Measurements from ENCODE around the gene DUS4L.
A peak's percentile ranks its signal among the peaks of the same experiment; 100 is the strongest.

The DUS4L gene

GRCh38 chr7:107597953-107598352 is 34.2 kb downstream of the DUS4L start:
- no peak for DNase-seq (ENCODE audit: low read depth)
- no peak overlapping the region for H3K4me3 ChIP-seq (replicated peaks; ENCODE audit: low read depth, low read length)
- TF ChIP-seq, protein P1, sequence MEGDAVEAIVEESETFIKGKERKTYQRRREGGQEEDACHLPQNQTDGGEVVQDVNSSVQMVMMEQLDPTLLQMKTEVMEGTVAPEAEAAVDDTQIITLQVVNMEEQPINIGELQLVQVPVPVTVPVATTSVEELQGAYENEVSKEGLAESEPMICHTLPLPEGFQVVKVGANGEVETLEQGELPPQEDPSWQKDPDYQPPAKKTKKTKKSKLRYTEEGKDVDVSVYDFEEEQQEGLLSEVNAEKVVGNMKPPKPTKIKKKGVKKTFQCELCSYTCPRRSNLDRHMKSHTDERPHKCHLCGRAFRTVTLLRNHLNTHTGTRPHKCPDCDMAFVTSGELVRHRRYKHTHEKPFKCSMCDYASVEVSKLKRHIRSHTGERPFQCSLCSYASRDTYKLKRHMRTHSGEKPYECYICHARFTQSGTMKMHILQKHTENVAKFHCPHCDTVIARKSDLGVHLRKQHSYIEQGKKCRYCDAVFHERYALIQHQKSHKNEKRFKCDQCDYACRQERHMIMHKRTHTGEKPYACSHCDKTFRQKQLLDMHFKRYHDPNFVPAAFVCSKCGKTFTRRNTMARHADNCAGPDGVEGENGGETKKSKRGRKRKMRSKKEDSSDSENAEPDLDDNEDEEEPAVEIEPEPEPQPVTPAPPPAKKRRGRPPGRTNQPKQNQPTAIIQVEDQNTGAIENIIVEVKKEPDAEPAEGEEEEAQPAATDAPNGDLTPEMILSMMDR (IDR thresholded peaks at IDR 0.05; ENCODE audit: low read length, missing control alignments): no peak

DNA sequence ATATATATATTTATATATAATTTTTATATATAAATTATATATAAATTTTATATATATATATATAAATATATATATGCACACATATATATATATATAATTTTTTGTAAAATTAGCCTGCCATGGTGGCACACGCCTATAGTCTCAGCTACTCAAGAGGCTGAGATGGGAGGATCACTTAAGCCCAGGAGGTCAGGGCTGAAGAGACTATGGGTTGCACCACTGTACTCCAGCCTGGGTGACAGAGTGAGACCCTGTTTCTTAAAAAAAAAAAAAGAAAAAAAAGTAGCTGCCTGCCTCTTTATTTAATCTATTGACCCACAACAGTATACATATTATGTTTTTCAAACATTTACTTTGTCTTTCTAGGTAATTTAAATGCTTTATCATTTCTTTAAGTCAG is 35.5 kb downstream of the DUS4L start:
- no peak overlapping the region for H3K4me3 ChIP-seq (replicated peaks; ENCODE audit: low read depth, low read length)
- DNase-seq (ENCODE audit: low read depth): no peak
- TF ChIP-seq, protein P1 (IDR thresholded peaks at IDR 0.05; ENCODE audit: low read length, missing control alignments): no peak

- no peak overlapping the region for H3K4me3 ChIP-seq (replicated peaks; ENCODE audit: low read depth, low read length)
- DNase-seq (ENCODE audit: low read depth): no peak
- TF ChIP-seq, protein P1 (IDR thresholded peaks at IDR 0.05; ENCODE audit: low read length, missing control alignments): no peak
Measured at GRCh38 chr7:107600816-107601215, 37.0 kb downstream of the DUS4L start.

GRCh38 chr7:107605218-107605815 is 41.5 kb downstream of the DUS4L start:
- no peak for DNase-seq (ENCODE audit: low read depth)
- no peak overlapping the region for H3K4me3 ChIP-seq (replicated peaks; ENCODE audit: low read depth, low read length)
- TF ChIP-seq, protein P1 (IDR thresholded peaks at IDR 0.05; ENCODE audit: low read length, missing control alignments): no peak

DNA sequence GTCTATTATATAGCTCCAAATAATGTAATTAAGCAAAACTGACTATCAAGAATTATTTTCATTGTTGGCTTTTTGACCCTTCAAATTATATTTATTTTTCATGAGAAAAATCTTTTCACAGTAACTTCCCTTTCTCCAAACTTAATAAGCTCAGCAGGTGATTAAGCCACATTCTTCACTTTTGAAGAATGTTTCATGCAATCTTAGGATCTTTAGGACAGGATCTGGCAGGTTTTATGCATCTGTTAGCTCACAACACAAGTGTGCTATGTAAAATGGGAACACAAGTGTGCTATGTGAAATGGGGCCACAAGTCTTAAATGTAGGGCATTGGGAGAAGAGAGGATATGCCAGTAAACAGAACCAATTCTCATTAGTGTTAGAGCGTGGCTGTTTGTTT is 42.5 kb downstream of the DUS4L start:
- no peak overlapping the region for H3K4me3 ChIP-seq (replicated peaks; ENCODE audit: low read depth, low read length)
- no peak for DNase-seq (ENCODE audit: low read depth)
- TF ChIP-seq, protein P1 (IDR thresholded peaks at IDR 0.05; ENCODE audit: low read length, missing control alignments): no peak

DNA sequence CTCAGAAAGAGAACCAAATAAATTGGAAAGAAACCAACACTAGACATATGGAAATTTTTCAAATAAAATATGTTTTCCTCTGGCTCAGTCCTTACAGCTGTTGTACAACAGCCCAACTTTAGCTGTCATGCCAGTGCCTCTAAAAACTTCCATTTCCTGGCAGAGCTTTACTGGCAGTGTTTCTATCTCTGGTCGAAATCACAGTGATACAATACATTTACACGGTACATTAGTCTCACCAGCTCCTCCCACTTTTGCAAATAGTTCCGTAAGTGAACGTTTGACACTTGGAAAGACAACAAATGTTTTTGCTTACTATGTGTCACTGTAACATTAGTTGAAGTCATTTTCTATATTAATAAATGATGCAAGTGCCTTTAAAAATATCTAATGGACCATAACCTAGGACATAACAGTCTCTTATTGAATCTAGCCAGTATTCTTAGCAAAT is 46.1 kb downstream of the DUS4L start:
- no peak overlapping the region for H3K4me3 ChIP-seq (replicated peaks; ENCODE audit: low read depth, low read length)
- DNase-seq (ENCODE audit: low read depth): peak; percentile 63
- TF ChIP-seq, protein P1 (IDR thresholded peaks at IDR 0.05; ENCODE audit: low read length, missing control alignments): no peak

DNA sequence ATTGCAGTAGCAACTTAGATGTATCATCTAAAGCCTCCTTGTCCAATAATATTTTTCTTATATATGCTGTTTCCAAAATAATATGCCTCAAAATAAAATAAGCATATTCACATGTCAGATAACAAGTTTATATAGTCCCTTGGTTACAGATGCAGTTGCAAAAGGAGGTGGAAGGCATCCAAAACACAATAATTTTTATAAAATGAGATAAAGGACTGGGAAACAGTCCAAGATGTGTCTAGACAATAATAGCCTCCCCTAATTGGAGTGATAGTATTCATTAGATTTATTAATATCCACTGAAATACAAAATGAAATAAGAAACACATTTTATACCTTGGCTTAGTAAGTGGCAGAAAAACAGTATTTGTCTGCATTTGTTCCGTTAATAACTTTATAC is 46.6 kb downstream of the DUS4L start:
- DNase-seq (ENCODE audit: low read depth): peak; percentile 64
- H3K4me3 ChIP-seq (replicated peaks; ENCODE audit: low read depth, low read length): no peak overlapping the region
- TF ChIP-seq, protein P1 (IDR thresholded peaks at IDR 0.05; ENCODE audit: low read length, missing control alignments): no peak

Measured in fibroblast of pulmonary artery (primary cell).